Loucy (cell line): Measurements from ENCODE around the gene NEFH.

Source experiments
- H2AFZ ChIP-seq: fragments of 200-600 bp; sonication (generic); 2 replicates; pipeline ENCODE4 v1.6.0; 2016; ENCODE audit warnings: antibody characterized with exemption, mild to moderate bottlenecking, low read length, moderate library complexity
- H3F3A ChIP-seq: fragments of 200-600 bp; 2 replicates; pipeline ENCODE4 v1.6.0; 2016; ENCODE audit warnings: antibody characterized with exemption, low read depth, mild to moderate bottlenecking
- H3K27me3 ChIP-seq: fragments of 200-600 bp; sonication (generic); 2 replicates; pipeline ENCODE4 v1.6.1; 2014; ENCODE audit warnings: low read length, mild to moderate bottlenecking; ENCODE audit not compliant: insufficient read depth, poor library complexity, severe bottlenecking
- H3K36me3 ChIP-seq: fragments of 200-600 bp; sonication (generic); 2 replicates; pipeline ENCODE4 v1.6.1; 2016; ENCODE audit warnings: low read length; ENCODE audit not compliant: insufficient read depth
- H3K4me1 ChIP-seq: fragments of 200-600 bp; sonication (generic); 2 replicates; pipeline ENCODE4 v1.5.1; 2014; ENCODE audit warnings: low read length, mild to moderate bottlenecking; ENCODE audit not compliant: insufficient read depth, poor library complexity, severe bottlenecking
- H3K4me2 ChIP-seq: fragments of 200-600 bp; sonication (generic); 2 replicates; pipeline ENCODE4 v1.6.0; 2014; ENCODE audit warnings: antibody characterized with exemption, low read length, low read depth, mild to moderate bottlenecking; ENCODE audit not compliant: poor library complexity, severe bottlenecking
- H3K4me3 ChIP-seq: fragments of 200-600 bp; sonication (generic); 2 replicates; pipeline ENCODE4 v1.5.1; 2014; ENCODE audit warnings: low read length, mild to moderate bottlenecking, mixed read lengths; ENCODE audit not compliant: poor library complexity, severe bottlenecking
- H3K79me2 ChIP-seq: fragments of 200-600 bp; sonication (generic); 2 replicates; pipeline ENCODE4 v1.6.1; 2014; ENCODE audit warnings: low read length; ENCODE audit not compliant: insufficient read depth
- H3K9ac ChIP-seq: fragments of 200-600 bp; sonication (generic); 2 replicates; pipeline ENCODE4 v1.6.0; 2014; ENCODE audit warnings: mild to moderate bottlenecking, low read depth, low read length, moderate library complexity; ENCODE audit not compliant: poor library complexity, severe bottlenecking
- H3K9me2 ChIP-seq: fragments of 200-600 bp; sonication (generic); replicated peaks from 2 replicates; pipeline ENCODE4 v1.6.1; 2016; ENCODE audit warnings: low read depth, low read length, mixed read lengths
- H3K9me3 ChIP-seq: fragments of 200-600 bp; sonication (generic); 2 replicates; pipeline ENCODE4 v1.6.1; 2014; ENCODE audit warnings: mild to moderate bottlenecking, antibody characterized with exemption, low read length, low read depth; ENCODE audit not compliant: insufficient read depth
- H4K20me1 ChIP-seq: fragments of 200-600 bp; sonication (generic); 2 replicates; pipeline ENCODE4 v1.6.0; 2014; ENCODE audit warnings: antibody characterized with exemption, low read length, mild to moderate bottlenecking; ENCODE audit not compliant: insufficient read depth, poor library complexity, severe bottlenecking
- CTCF ChIP-seq: fragments of 200-600 bp; sonication (generic); conservative IDR thresholded peaks from 2 replicates; pipeline ENCODE4 v1.5.1; 2014; ENCODE audit warnings: mild to moderate bottlenecking, antibody characterized with exemption, low read length
- EZH2phosphoT487 ChIP-seq: fragments of 200-600 bp; IDR thresholded peaks from 2 replicates; pipeline ENCODE4 v1.6.1; 2018; ENCODE audit warnings: antibody characterized with exemption, mild to moderate bottlenecking, moderate library complexity, borderline replicate concordance

Gene NEFH

GRCh38 chr22:29517215-29517908, 37.3 kb downstream of the NEFH start:
- Histone ChIP-seq H3F3A (no peaks in the 10 kb centered on the region), H3K9me2 (no peaks in the 10 kb centered on the region), H3K4me2 (no peak overlapping the region), H3K4me1 (no peaks in the 10 kb centered on the region), H2AFZ (no peak overlapping the region), H4K20me1 (no peaks in the 10 kb centered on the region), H3K9ac (no peak overlapping the region), H3K27me3 (no peaks in the 10 kb centered on the region), H3K9me3 (no peaks in the 10 kb centered on the region), H3K36me3 (peaks cover 72% of the 10 kb centered on the region; the same call in 1 of the 2 replicates), H3K4me3 (no peak overlapping the region), H3K79me2 (no peaks in the 10 kb centered on the region)
- TF ChIP-seq EZH2phosphoT487 (no peak), CTCF (no peak)

GRCh38 chr22:29518427-29518826, 38.4 kb downstream of the NEFH start:
- no peaks in the 10 kb centered on the region for H3K27me3 ChIP-seq
- no peaks in the 10 kb centered on the region for H3K79me2 ChIP-seq
- H3K4me3 ChIP-seq, result no peak overlapping the region
- TF ChIP-seq EZH2phosphoT487 (no peak), CTCF (no peak)
- peaks cover 69% of the 10 kb centered on the region; the same call in 1 of the 2 replicates for H3K36me3 ChIP-seq
- no peak overlapping the region for H2AFZ ChIP-seq
- H3K9me3 ChIP-seq, result no peaks in the 10 kb centered on the region
- H3K9me2 ChIP-seq, result no peaks in the 10 kb centered on the region
- no peaks in the 10 kb centered on the region for H3K4me1 ChIP-seq
- H3K4me2 ChIP-seq, result no peak overlapping the region
- no peaks in the 10 kb centered on the region for H4K20me1 ChIP-seq
- H3F3A ChIP-seq, result no peaks in the 10 kb centered on the region
- H3K9ac ChIP-seq, result no peak overlapping the region

- Histone ChIP-seq H3F3A (no peaks in the 10 kb centered on the region), H3K9ac (no peak overlapping the region), H3K79me2 (no peaks in the 10 kb centered on the region), H3K4me3 (no peak overlapping the region), H3K27me3 (no peaks in the 10 kb centered on the region), H4K20me1 (no peaks in the 10 kb centered on the region), H3K9me2 (no peaks in the 10 kb centered on the region), H2AFZ (no peak overlapping the region), H3K36me3 (peaks cover 85% of the 10 kb centered on the region; the same call in 1 of the 2 replicates), H3K9me3 (no peaks in the 10 kb centered on the region), H3K4me1 (no peaks in the 10 kb centered on the region), H3K4me2 (no peak overlapping the region)
- TF ChIP-seq EZH2phosphoT487, result no peak
- TF ChIP-seq CTCF, result no peak
Observed at GRCh38 chr22:29519996-29520395, 40.0 kb downstream of the NEFH start.
